Duodenal mucosa (tissue), 2 donors: ENCODE results near the gene CHORDC1.
A peak's percentile ranks its signal among the peaks of the same experiment; 100 is the strongest.
"Not testable (repeated sequence)": the region's sequence is repeated elsewhere in the genome, so short reads cannot be mapped to it uniquely, and the experiment has no call there.

Experiments used
- H3K27ac ChIP-seq: one replicate; pipeline ENCODE4 v1.7.0; 2013; ENCODE audit warnings: low read depth, low read length
- H3K27me3 ChIP-seq, 2 donors: one replicate each; pipeline ENCODE4 v1.7.0; 2013; ENCODE audit warnings: low read length in 2 of 2, control low read depth in 1 of 2; ENCODE audit not compliant: insufficient read depth in 2 of 2, control insufficient read depth in 1 of 2
- H3K36me3 ChIP-seq, 2 donors: one replicate each; pipeline ENCODE4 v1.7.0; 2013; ENCODE audit warnings: low read length in 2 of 2, control low read depth in 1 of 2; ENCODE audit not compliant: insufficient read depth in 2 of 2, control insufficient read depth in 1 of 2
- H3K4me1 ChIP-seq, 2 donors: one replicate each; pipeline ENCODE4 v1.7.0; 2013; ENCODE audit warnings: low read length in 2 of 2, control low read depth in 1 of 2; ENCODE audit not compliant: insufficient read depth in 2 of 2, control insufficient read depth in 1 of 2
- H3K4me3 ChIP-seq, 2 donors: one replicate each; pipeline ENCODE4 v1.7.0; 2013; ENCODE audit warnings: low read length in 2 of 2, low read depth in 1 of 2
- H3K9ac ChIP-seq, 2 donors: one replicate each; pipeline ENCODE4 v1.7.0; 2013; ENCODE audit warnings: low read length in 2 of 2, low read depth in 1 of 2
- H3K9me3 ChIP-seq, 2 donors: one replicate each; pipeline ENCODE4 v1.7.0; 2013; ENCODE audit warnings: low read length in 2 of 2, control low read depth in 1 of 2; ENCODE audit not compliant: control insufficient read depth in 1 of 2

CHORDC1 gene

GRCh38 chr11:90241414-90241813 lies 18.6 kb upstream of the CHORDC1 start:
- no peaks in the 10 kb centered on the region for H3K9me3 ChIP-seq
- no peaks in the 10 kb centered on the region for H3K36me3 ChIP-seq
- H3K27me3 ChIP-seq, result no peaks in the 10 kb centered on the region
- H3K4me1 ChIP-seq, result no peaks in the 10 kb centered on the region
- no peak overlapping the region for H3K4me3 ChIP-seq
- H3K9ac ChIP-seq, result no peak overlapping the region
- H3K27ac ChIP-seq, result no peak overlapping the region

- H3K27ac ChIP-seq, H3K36me3 ChIP-seq, H3K4me3 ChIP-seq: not testable (repeated sequence)
Observed at GRCh38 chr11:90239967-90240636, 17.3 kb upstream of the CHORDC1 start.

GRCh38 chr11:90237004-90237403 lies 14.2 kb upstream of the CHORDC1 start:
- H3K9me3 ChIP-seq, result no peaks in the 10 kb centered on the region
- H3K4me3 ChIP-seq, result no peak overlapping the region
- no peaks in the 10 kb centered on the region for H3K36me3 ChIP-seq
- H3K4me1 ChIP-seq, result no peaks in the 10 kb centered on the region
- H3K9ac ChIP-seq, result no peak overlapping the region
- H3K27me3 ChIP-seq, result no peaks in the 10 kb centered on the region
- no peak overlapping the region for H3K27ac ChIP-seq

More at GRCh38 chr11:90239967-90240636, 17.3 kb upstream of the CHORDC1 start:
- H3K9me3 ChIP-seq, H3K27me3 ChIP-seq, H3K9ac ChIP-seq, H3K4me1 ChIP-seq: not testable (repeated sequence)

GRCh38 chr11:90235526-90235925 lies 12.7 kb upstream of the CHORDC1 start:
- Histone ChIP-seq H3K36me3 (no peaks in the 10 kb centered on the region), H3K4me1 (no peaks in the 10 kb centered on the region), H3K27ac (no peak overlapping the region), H3K9me3 (no peaks in the 10 kb centered on the region), H3K27me3 (no peaks in the 10 kb centered on the region), H3K9ac (no peak overlapping the region), H3K4me3 (no peak overlapping the region)

GRCh38 chr11:90234977-90235376 lies 12.1 kb upstream of the CHORDC1 start:
- Histone ChIP-seq H3K9me3 (no peaks in the 10 kb centered on the region), H3K27ac (no peak overlapping the region), H3K36me3 (no peaks in the 10 kb centered on the region), H3K4me1 (no peaks in the 10 kb centered on the region), H3K27me3 (no peaks in the 10 kb centered on the region), H3K4me3 (no peak overlapping the region), H3K9ac (no peak overlapping the region)

- peaks cover 0 to 2% of the 10 kb centered on the region in 2 donors for H3K9me3 ChIP-seq
- H3K27ac ChIP-seq, result no peak overlapping the region
- H3K9ac ChIP-seq, result no peak overlapping the region
- no peaks in the 10 kb centered on the region for H3K36me3 ChIP-seq
- no peaks in the 10 kb centered on the region for H3K4me1 ChIP-seq
- H3K27me3 ChIP-seq, result no peaks in the 10 kb centered on the region
- H3K4me3 ChIP-seq, result no peak overlapping the region
Observed at GRCh38 chr11:90229791-90230190, 6.9 kb upstream of the CHORDC1 start.

- Histone ChIP-seq H3K4me3 (no peak overlapping the region), H3K4me1 (peaks cover 4 to 6% of the 10 kb centered on the region in 2 donors), H3K36me3 (no peaks in the 10 kb centered on the region), H3K9me3 (peaks cover 0 to 2% of the 10 kb centered on the region in 2 donors), H3K27ac (no peak overlapping the region), H3K27me3 (no peaks in the 10 kb centered on the region), H3K9ac (no peak overlapping the region)
Observed at GRCh38 chr11:90228056-90228455, 5.2 kb upstream of the CHORDC1 start.

- H3K4me3 ChIP-seq, result peak overlapping the region; percentile 79 to 95
- H3K9ac ChIP-seq, result peak overlapping the region; percentile 86 to 92
- H3K4me1 ChIP-seq, result peaks cover 23 to 27% of the 10 kb centered on the region in 2 donors
- H3K27me3 ChIP-seq, result no peaks in the 10 kb centered on the region
- H3K27ac ChIP-seq, result peak overlapping the region; percentile 79
- no peaks in the 10 kb centered on the region for H3K9me3 ChIP-seq
- no peaks in the 10 kb centered on the region for H3K36me3 ChIP-seq
Observed at GRCh38 chr11:90223248-90223585, 368 bp upstream of the CHORDC1 start.

GRCh38 chr11:90221803-90222458 lies 918 bp downstream of the CHORDC1 start:
- Histone ChIP-seq H3K36me3 (no peaks in the 10 kb centered on the region), H3K27ac (no peak overlapping the region), H3K9ac (peak overlapping the region; percentile 86 to 92), H3K9me3 (no peaks in the 10 kb centered on the region), H3K4me3 (peak overlapping the region; percentile 79 to 95), H3K4me1 (peaks cover 23 to 27% of the 10 kb centered on the region in 2 donors), H3K27me3 (no peaks in the 10 kb centered on the region)

GRCh38 chr11:90220391-90220790 lies 2.5 kb downstream of the CHORDC1 start:
- H3K27ac ChIP-seq, result no peak overlapping the region
- no peaks in the 10 kb centered on the region for H3K9me3 ChIP-seq
- H3K4me1 ChIP-seq, result peaks cover 23 to 27% of the 10 kb centered on the region in 2 donors
- no peaks in the 10 kb centered on the region for H3K27me3 ChIP-seq
- H3K36me3 ChIP-seq, result peaks cover 0 to 7% of the 10 kb centered on the region in 2 donors
- H3K9ac ChIP-seq, result no peak overlapping the region
- no peak overlapping the region for H3K4me3 ChIP-seq
